NOMO-1 treated with DMSO at 0.1 percent for 48 hours (cell line): ENCODE measurements around the gene AP1B1.

Source experiments
- DNase-seq: peaks from one replicate; lab custom pipeline; 2025; ENCODE audit not compliant: unreplicated experiment; lab: John Stamatoyannopoulos, UW

AP1B1 gene

GRCh38 chr22:29301716-29302401 is 86.5 kb downstream of the AP1B1 start:
- no peak for DNase-seq

GRCh38 chr22:29300807-29301601 is 87.4 kb downstream of the AP1B1 start:
- DNase-seq = no peak

GRCh38 chr22:29300467-29300806 is 87.9 kb downstream of the AP1B1 start:
- no peak for DNase-seq

GRCh38 chr22:29299136-29299900 is 89.1 kb downstream of the AP1B1 start:
- no peak for DNase-seq

- no peak for DNase-seq
Observed at GRCh38 chr22:29298641-29299040, 89.7 kb downstream of the AP1B1 start.

GRCh38 chr22:29292379-29292778 is 96.0 kb downstream of the AP1B1 start:
- no peak for DNase-seq

- no peak for DNase-seq
Observed at GRCh38 chr22:29291215-29291614, 97.2 kb downstream of the AP1B1 start.

GRCh38 chr22:29290061-29290460 is 98.3 kb downstream of the AP1B1 start:
- DNase-seq = no peak

GRCh38 chr22:29288837-29289236 is 99.5 kb downstream of the AP1B1 start:
- no peak for DNase-seq

- no peak for DNase-seq
Observed at GRCh38 chr22:29284196-29284595, 104.2 kb downstream of the AP1B1 start.

GRCh38 chr22:29277927-29278326 is 110.4 kb downstream of the AP1B1 start:
- DNase-seq = no peak
